HepG2 (cell line): ENCODE measurements around the gene ITPK1. TPM values are rescaled to one million over a fixed set of nuclear protein-coding genes. Genes with fewer than 3 reads are reported as not detected.

ENCODE experiments used
- ATAC-seq: fragments of 200-7000 bp; cut with Tn5 transposase; 3 replicates; pipeline ENCODE4 v1.9.1; 2020; ENCODE audit warnings: mild to moderate bottlenecking, moderate library complexity
- BruUV-seq: library from RNA; stranded (reverse); fragments of 400-500 nt; replicated peaks from 2 replicates; lab custom pipeline; 2021; lab: Mats Ljungman, UMichigan
- CTCF ChIA-PET: fragments of 300-600 bp; formaldehyde crosslinking; extraction: SDS; loops from one replicate; lab custom pipeline; 2021; ENCODE audit warnings: low total read pairs, inconsistent platforms, low intra/inter-chr PET ratio; lab: Yijun Ruan, JAX
- POLR2A ChIA-PET: fragments of 350-600 bp; sonication (Branson Sonifier 250); formaldehyde crosslinking; loops from one replicate; lab custom pipeline; 2020; ENCODE audit warnings: antibody characterized with exemption, inconsistent platforms; lab: Yijun Ruan, JAX
- DNase-seq: peaks from one replicate; pipeline ENCODE4 v3.0.0-alpha.2; 2015; ENCODE audit warnings: low spot score
- FAIRE-seq: peaks from 3 replicates; lab custom pipeline; 2011; peaks lifted over from hg19 to GRCh38; lab: Jason Lieb, UNC
- H2AFZ ChIP-seq: one replicate; pipeline ENCODE4 v1.6.1; 2011; ENCODE audit warnings: low read length, inconsistent platforms
- H3K27ac ChIP-seq: fragments of 300-600 bp; 3 replicates; pipeline ENCODE4 v1.8.0; 2011; ENCODE audit warnings: mixed run types, mild to moderate bottlenecking, mixed read lengths, low read length, inconsistent platforms; ENCODE audit not compliant: insufficient read depth; ENCODE audit errors: extremely low read length
- H3K27me3 ChIP-seq, 2 experiments: fragments of 200-600 bp in 1 of 2; 2 replicates in 1 of 2; 3 replicates in 1 of 2; pipeline versions ENCODE4 v1.6.0 to v1.8.0; 2011; ENCODE audit warnings: low read length in 2 of 2, mild to moderate bottlenecking in 2 of 2, moderate library complexity in 2 of 2, inconsistent platforms in 1 of 2; ENCODE audit not compliant: insufficient read depth in 2 of 2, control insufficient read depth in 1 of 2
- H3K36me3 ChIP-seq, 2 experiments: fragments of 200-600 bp in 1 of 2; replicated peaks in 1 of 2; 2 replicates in 1 of 2; 3 replicates in 1 of 2; pipeline versions ENCODE4 v1.5.1 to v1.8.0; 2011; ENCODE audit warnings: low read length in 2 of 2, inconsistent platforms in 1 of 2; ENCODE audit not compliant: insufficient read depth in 2 of 2, control insufficient read depth in 1 of 2
- H3K4me1 ChIP-seq: 2 replicates; pipeline ENCODE4 v1.5.1; 2012; ENCODE audit warnings: low read length, inconsistent platforms; ENCODE audit not compliant: insufficient read depth
- H3K4me2 ChIP-seq: 2 replicates; pipeline ENCODE4 v1.6.0; 2011; ENCODE audit warnings: low read depth, low read length, inconsistent platforms
- H3K4me3 ChIP-seq, 3 experiments: fragments of 200-600 bp in 1 of 3; sonication (generic), shearing (Covaris generic) in 1 of 3; replicated peaks in 1 of 3; 2 replicates each; pipeline ENCODE4 v1.5.1; 2011 to 2016; ENCODE audit warnings: low read length in 3 of 3, inconsistent platforms in 2 of 3, low read depth in 2 of 3, mild to moderate bottlenecking in 2 of 3, control low read depth in 1 of 3, mixed read lengths in 1 of 3; ENCODE audit not compliant: insufficient read depth in 1 of 3
- H3K79me2 ChIP-seq: one replicate; pipeline ENCODE4 v1.6.1; 2011; ENCODE audit warnings: low read length, inconsistent platforms; ENCODE audit not compliant: insufficient read depth
- H3K9ac ChIP-seq: 2 replicates; pipeline ENCODE4 v1.6.0; 2011; ENCODE audit warnings: mild to moderate bottlenecking, low read depth, low read length, inconsistent platforms; ENCODE audit not compliant: insufficient read depth
- H3K9me3 ChIP-seq: 2 replicates; pipeline ENCODE4 v1.5.1; 2012; ENCODE audit warnings: mild to moderate bottlenecking, low read length
- H4K20me1 ChIP-seq: 2 replicates; pipeline ENCODE4 v1.6.0; 2011; ENCODE audit warnings: inconsistent platforms, mild to moderate bottlenecking, low read length, moderate library complexity; ENCODE audit not compliant: insufficient read depth
- PAXIP1 ChIP-seq: sonication (generic); formaldehyde crosslinking; conservative IDR thresholded peaks from 2 replicates; pipeline ENCODE4 v1.4.0; 2020; ENCODE audit warnings: mild to moderate bottlenecking, missing genetic modification reagents, moderate library complexity
- TP53 ChIP-seq: sonication (generic); formaldehyde crosslinking; conservative IDR thresholded peaks from 2 replicates; pipeline ENCODE4 v1.4.0; 2020; ENCODE audit warnings: missing genetic modification reagents
- ZBTB42 ChIP-seq: sonication (generic); formaldehyde crosslinking; IDR thresholded peaks from 2 replicates; pipeline ENCODE4 v1.5.0; 2020; ENCODE audit warnings: mild to moderate bottlenecking, missing genetic modification reagents
- ZNF136 ChIP-seq: sonication (generic); formaldehyde crosslinking; IDR thresholded peaks from 2 replicates; pipeline ENCODE4 v1.8.1; 2022; ENCODE audit warnings: low read depth, mild to moderate bottlenecking, moderate library complexity, missing genetic modification reagents
- ZNF337 ChIP-seq: sonication (generic); formaldehyde crosslinking; IDR thresholded peaks from 2 replicates; pipeline ENCODE4 v1.5.1; 2020; ENCODE audit warnings: missing genetic modification reagents, low read depth, mild to moderate bottlenecking, borderline replicate concordance
- ZNF556 ChIP-seq: sonication (generic); formaldehyde crosslinking; IDR thresholded peaks from 2 replicates; pipeline ENCODE4 v1.4.0; 2020; ENCODE audit warnings: mild to moderate bottlenecking, missing genetic modification reagents, borderline replicate concordance
- WGBS: methylation state at CpG from one replicate; pipeline ENCODE4 v1.1.6; 2017; ENCODE audit warnings: low lambda C conversion rate; 5-methylcytosine and 5-hydroxymethylcytosine counted together
- in situ Hi-C: cut with HindIII; loops from 2 replicates; pipeline ENCODE4 v1.10.0; 2017; ENCODE audit warnings: low pct_unique_long_range_greater_than_20kb; ENCODE audit not compliant: extremely low pct_ligation_motif_present
- intact Hi-C: fragments of 100-400 bp; cut with micrococcal nuclease; formaldehyde crosslinking; loops from one replicate; pipeline ENCODE4 v1.10.0; 2022; ENCODE audit not compliant: unreplicated experiment
- polyA plus RNA-seq, 8 experiments: library from polyadenylated mRNA; depleted of rRNA in 3 of 8; stranded (reverse) in 7 of 8; unstranded in 1 of 8; fragments of >200 nt; fragmentation: Illumina TruSeq in 4 of 8; extraction: Trizol in 4 of 8; gene quantifications; 2 replicates each; pipeline versions ENCODE4 v1.2.1 to v1.2.3, GENCODE V29; 2011 to 2016; ENCODE audit warnings: low read depth in 4 of 8, missing spikeins in 1 of 8, mixed read lengths in 1 of 8; ENCODE audit not compliant: insufficient read depth in 1 of 8
- total RNA-seq, 5 experiments: library from RNA; depleted of rRNA; stranded (reverse); fragments of >200 nt; fragmentation: Illumina TruSeq; extraction: Trizol; gene quantifications; 2 replicates each; pipeline ENCODE4 v1.2.3, GENCODE V29; 2016; ENCODE audit warnings: low read depth in 1 of 5

ITPK1 gene
- total and polyA plus RNA-seq, 2 of the 13 experiments (the other 11 are each of a cell fraction or from before 2014, with no cell fraction given): 20.5 to 47.5 TPM

DNA sequence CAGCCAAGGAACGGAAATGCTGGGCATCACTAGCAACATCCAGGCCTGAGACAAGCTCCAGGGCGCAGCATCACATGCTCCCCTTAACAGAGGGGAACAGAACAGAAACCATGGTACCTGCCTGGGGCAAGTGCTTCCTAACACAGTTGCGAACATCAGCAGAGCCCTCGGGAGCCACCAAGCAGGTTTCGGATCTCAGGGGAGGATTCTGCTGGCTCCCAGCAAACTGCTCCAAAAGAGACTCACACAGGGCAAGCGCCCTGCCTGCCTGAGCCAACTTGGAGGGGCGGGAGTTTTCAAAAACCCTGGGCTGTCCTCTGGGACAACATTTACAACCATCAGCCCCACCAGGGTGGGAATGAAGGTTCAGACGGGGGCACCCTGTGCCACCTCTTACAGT is 173.1 kb downstream of the ITPK1 start:
- no peak for FAIRE-seq
- no peaks in the 10 kb centered on the region for H3K9me3 ChIP-seq
- in situ Hi-C loops: no loop called here
- no peaks in the 10 kb centered on the region for H3K27me3 ChIP-seq
- H3K27ac ChIP-seq: no peak overlapping the region
- POLR2A ChIA-PET: no interaction called here
- no peaks in the 10 kb centered on the region for H4K20me1 ChIP-seq
- no peaks in the 10 kb centered on the region for H3K79me2 ChIP-seq
- 87% methylated on average over 5 of the region's 8 CpGs for WGBS
- no peak for TF ChIP-seq ZNF136 (CRISPR knock-in tag)
- no peak for TF ChIP-seq ZNF337 (CRISPR knock-in tag)
- TF ChIP-seq ZBTB42 (CRISPR knock-in tag): no peak
- TF ChIP-seq PAXIP1 (CRISPR knock-in tag): no peak
- no peak for TF ChIP-seq ZNF556 (CRISPR knock-in tag)
- no peak for TF ChIP-seq TP53
- TF ChIP-seq, all 625 proteins: peak for 0
- BruUV-seq: no TSS peak
- no peak for ATAC-seq
- CTCF ChIA-PET: no interaction called here
- no peak overlapping the region for H3K4me3 ChIP-seq
- intact Hi-C loops: no loop called here
- H2AFZ ChIP-seq: no peak overlapping the region
- no peak for DNase-seq
- H3K36me3 ChIP-seq: peaks cover 2 to 4% of the 10 kb centered on the region in 2 experiments; a peak in 3 of 5 replicates
- no peak overlapping the region for H3K4me2 ChIP-seq
- no peaks in the 10 kb centered on the region for H3K4me1 ChIP-seq
- H3K9ac ChIP-seq: no peak overlapping the region
